IMR-90 (cell line): ENCODE results near the gene PHPT1. TPM values are rescaled to one million over a fixed set of nuclear protein-coding genes. Genes with fewer than 3 reads are reported as not detected.

Experiments
- ATAC-seq: fragments of 200-7000 bp; cut with Tn5 transposase; 2 replicates; pipeline ENCODE4 v1.9.1; 2020; ENCODE audit warnings: low read depth, mild to moderate bottlenecking, moderate library complexity
- BruUV-seq: library from RNA; stranded (reverse); fragments of 400-500 nt; replicated peaks from 2 replicates; lab custom pipeline; 2021; lab: Mats Ljungman, UMichigan
- CTCF ChIA-PET: fragments of 300-600 bp; formaldehyde crosslinking; extraction: SDS; loops from one replicate; lab custom pipeline; 2021; ENCODE audit warnings: antibody characterized with exemption; lab: Yijun Ruan, JAX
- POLR2A ChIA-PET: fragments of 300-600 bp; sonication (Branson Sonifier 250); formaldehyde crosslinking; loops from one replicate; lab custom pipeline; 2022; ENCODE audit warnings: antibody characterized with exemption; ENCODE audit not compliant: unreplicated experiment; lab: Charles Lee
- DNase-seq: peaks from one replicate; pipeline ENCODE4 v3.0.0; 2013
- H2AFZ ChIP-seq: replicated peaks from 2 replicates; pipeline ENCODE3; 2013; ENCODE audit warnings: low read length, mild to moderate bottlenecking; ENCODE audit not compliant: poor library complexity
- H2AK5ac ChIP-seq: 2 replicates; pipeline ENCODE4 v1.6.1; 2013; ENCODE audit warnings: low read depth, low read length, inconsistent platforms
- H2AK9ac ChIP-seq: replicated peaks from 2 replicates; pipeline ENCODE3; 2013; ENCODE audit warnings: mild to moderate bottlenecking, low read depth, low read length, moderate library complexity; ENCODE audit not compliant: poor library complexity
- H2BK120ac ChIP-seq: 2 replicates; pipeline ENCODE4 v1.6.1; 2013; ENCODE audit warnings: low read depth, low read length, inconsistent platforms
- H2BK15ac ChIP-seq: 3 replicates; pipeline ENCODE4 v1.6.1; 2013; ENCODE audit warnings: low read depth, low read length, inconsistent platforms
- H2BK20ac ChIP-seq: 2 replicates; pipeline ENCODE4 v1.6.1; 2013; ENCODE audit warnings: low read depth, mild to moderate bottlenecking, inconsistent platforms, low read length, moderate library complexity
- H2BK5ac ChIP-seq: 2 replicates; pipeline ENCODE4 v1.6.1; 2013; ENCODE audit warnings: mild to moderate bottlenecking, low read depth, low read length, inconsistent platforms; ENCODE audit not compliant: poor library complexity, severe bottlenecking
- H3K14ac ChIP-seq: replicated peaks from 2 replicates; pipeline ENCODE4 v1.6.1; 2013; ENCODE audit warnings: low read depth, low read length, inconsistent platforms
- H3K18ac ChIP-seq: 2 replicates; pipeline ENCODE4 v1.6.1; 2013; ENCODE audit warnings: low read depth, low read length, control low read depth
- H3K23ac ChIP-seq: 2 replicates; pipeline ENCODE4 v1.6.1; 2013; ENCODE audit warnings: low read depth, low read length, inconsistent platforms
- H3K27ac ChIP-seq: 2 replicates; pipeline ENCODE4 v1.5.1; 2013; ENCODE audit warnings: mild to moderate bottlenecking, control low read depth, low read length; ENCODE audit not compliant: insufficient read depth
- H3K27me3 ChIP-seq: 2 replicates; pipeline ENCODE4 v1.6.1; 2013; ENCODE audit warnings: low read length; ENCODE audit not compliant: control insufficient read depth, insufficient read depth
- H3K36me3 ChIP-seq: 2 replicates; pipeline ENCODE4 v1.6.1; 2013; ENCODE audit warnings: low read length, mixed read lengths; ENCODE audit not compliant: control insufficient read depth, insufficient read depth
- H3K4ac ChIP-seq: 2 replicates; pipeline ENCODE4 v1.6.1; 2013; ENCODE audit warnings: low read depth, low read length, inconsistent platforms
- H3K4me1 ChIP-seq: 2 replicates; pipeline ENCODE4 v1.6.1; 2013; ENCODE audit warnings: low read length, mixed read lengths; ENCODE audit not compliant: control insufficient read depth, insufficient read depth
- H3K4me2 ChIP-seq: 2 replicates; pipeline ENCODE4 v1.6.1; 2013; ENCODE audit warnings: low read depth, mild to moderate bottlenecking, control low read depth, low read length, moderate library complexity
- H3K4me3 ChIP-seq: 2 replicates; pipeline ENCODE4 v1.5.1; 2013; ENCODE audit warnings: low read depth, mild to moderate bottlenecking, control low read depth, low read length, moderate library complexity; ENCODE audit not compliant: insufficient read depth
- H3K56ac ChIP-seq: 2 replicates; pipeline ENCODE4 v1.6.1; 2013; ENCODE audit warnings: low read length, inconsistent platforms; ENCODE audit not compliant: insufficient read depth; ENCODE audit errors: extremely low read depth
- H3K79me1 ChIP-seq, 2 experiments: 2 replicates each; pipeline ENCODE4 v1.6.1; 2013; ENCODE audit warnings: low read length in 2 of 2, inconsistent platforms in 1 of 2, low read depth in 1 of 2
- H3K9ac ChIP-seq: 2 replicates; pipeline ENCODE4 v1.6.1; 2013; ENCODE audit warnings: low read depth, low read length, control low read depth
- H3K9me1 ChIP-seq: 2 replicates; pipeline ENCODE4 v1.6.1; 2013; ENCODE audit warnings: low read length, inconsistent platforms; ENCODE audit not compliant: insufficient read depth
- H3K9me3 ChIP-seq: 2 replicates; pipeline ENCODE4 v1.6.1; 2013; ENCODE audit warnings: low read length; ENCODE audit not compliant: control insufficient read depth, insufficient read depth
- H4K20me1 ChIP-seq: 2 replicates; pipeline ENCODE4 v1.6.1; 2013; ENCODE audit warnings: low read length, inconsistent platforms; ENCODE audit not compliant: insufficient read depth
- H4K5ac ChIP-seq: 2 replicates; pipeline ENCODE4 v1.6.1; 2013; ENCODE audit warnings: mild to moderate bottlenecking, low read depth, low read length, control low read depth
- H4K8ac ChIP-seq, 2 experiments: 2 replicates each; pipeline ENCODE4 v1.6.1; 2013; ENCODE audit warnings: low read depth in 2 of 2, low read length in 2 of 2, control low read depth in 1 of 2, inconsistent platforms in 1 of 2
- H4K91ac ChIP-seq: 2 replicates; pipeline ENCODE4 v1.6.1; 2013; ENCODE audit warnings: low read depth, low read length, inconsistent platforms; ENCODE audit not compliant: insufficient read depth
- CEBPB ChIP-seq: IDR thresholded peaks from 2 replicates; pipeline ENCODE4 v1.6.1; 2012; ENCODE audit warnings: low read depth, low read length, improper control_type of control experiment
- NFE2L2 ChIP-seq: fragments of 150-350 bp; IDR thresholded peaks from 2 replicates; pipeline ENCODE4 v1.6.1; 2016; ENCODE audit warnings: low read depth, mild to moderate bottlenecking, low read length
- RAD21 ChIP-seq: IDR thresholded peaks from 2 replicates; pipeline ENCODE4 v1.6.1; 2012; ENCODE audit warnings: low read length, improper control_type of control experiment
- RFX5 ChIP-seq: IDR thresholded peaks from 2 replicates; pipeline ENCODE4 v1.8.0; 2012; ENCODE audit warnings: low read depth, mild to moderate bottlenecking, low read length, moderate library complexity
- WGBS, 2 experiments: methylation state at CpG; one replicate each; pipeline versions ENCODE4 v1.1.5 to v1.1.7; 2013; ENCODE audit warnings: missing lambda C conversion rate in 2 of 2; ENCODE audit not compliant: insufficient read length in 1 of 2; ENCODE audit errors: extremely low coverage in 2 of 2; 5-methylcytosine and 5-hydroxymethylcytosine counted together
- dilution Hi-C: fragments of 300-500 bp; cut with HindIII; formaldehyde crosslinking; loops from one replicate; pipeline ENCODE4 v1.14.3; 2018; ENCODE audit warnings: low sequenced_read_pairs; ENCODE audit not compliant: unreplicated experiment
- in situ Hi-C: fragments of 300-500 bp; cut with MboI; formaldehyde crosslinking; loops from 3 replicates; pipeline ENCODE4 v1.14.3; 2019; ENCODE audit warnings: low sequenced_read_pairs, inconsistent platforms, mixed read lengths
- intact Hi-C: fragments of 100-400 bp; cut with micrococcal nuclease; formaldehyde crosslinking; loops from 2 replicates; pipeline ENCODE4 v1.10.0; 2022
- polyA plus RNA-seq, 3 experiments: library from polyadenylated mRNA; depleted of rRNA; stranded (reverse); fragments of >200 nt; gene quantifications; 2 replicates each; pipeline ENCODE4 v1.2.3, GENCODE V29; 2012; ENCODE audit warnings: low replicate concordance in 1 of 3
- total RNA-seq: library from RNA; depleted of rRNA; stranded (reverse); fragments of >200 nt; gene quantifications from 2 replicates; pipeline ENCODE4 v1.2.3, GENCODE V29; 2012
- TF ChIP-seq, protein P1 (sequence below): fragments of 150-350 bp; IDR thresholded peaks from 2 replicates; pipeline ENCODE4 v1.6.1; 2017; ENCODE audit warnings: mild to moderate bottlenecking, antibody characterized with exemption, low read length, low read depth

Gene PHPT1
- total and polyA plus RNA-seq, 2 of the 4 experiments (the other 2 are of a cell fraction), result 79.8 to 214 TPM

DNA sequence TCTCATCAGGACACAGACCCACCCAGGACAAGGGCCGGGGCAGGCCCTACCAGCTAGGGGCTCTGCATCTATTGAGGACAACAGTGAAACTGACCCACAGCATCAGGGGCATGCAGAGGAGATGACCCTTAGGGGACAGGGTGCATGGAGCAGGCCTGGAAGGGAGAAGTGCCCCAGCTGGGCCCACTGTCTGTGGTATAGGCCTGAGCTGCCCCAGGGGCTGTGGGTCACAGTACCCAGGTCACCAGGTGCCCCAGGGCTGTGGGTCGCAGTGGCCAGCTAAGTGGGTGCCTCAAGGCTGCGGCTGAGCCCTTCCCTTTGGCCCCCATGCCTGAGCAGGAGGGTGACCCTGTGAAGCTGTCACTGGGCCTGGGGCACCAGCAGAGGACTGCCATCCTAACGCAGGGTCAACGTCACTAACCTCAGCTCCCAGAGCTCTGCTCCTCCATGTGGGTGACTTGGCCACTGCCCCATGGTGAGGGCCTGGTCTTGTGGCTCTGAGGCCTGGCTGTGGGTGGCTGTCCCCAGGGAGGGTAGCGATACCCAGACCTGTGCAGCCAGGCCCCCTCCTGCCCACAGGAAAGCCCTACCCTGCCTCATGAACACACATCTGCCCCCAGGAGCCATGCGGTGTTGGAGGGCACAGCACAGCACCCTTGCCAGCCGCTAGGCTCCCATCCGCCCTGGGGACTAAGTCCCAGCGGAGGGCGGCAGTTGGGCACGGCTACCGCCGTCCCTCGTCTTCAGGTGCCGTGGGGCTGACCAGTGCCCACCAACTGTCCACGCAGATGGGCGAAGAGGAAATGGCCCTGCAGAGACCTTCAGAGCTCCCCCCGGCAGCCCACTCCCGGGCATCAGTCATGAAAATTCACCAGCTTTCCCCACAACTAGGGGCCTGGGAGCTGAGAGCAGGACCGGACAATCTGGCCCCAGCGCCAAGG, 12.0 kb downstream of the PHPT1 start (continued):
- TF ChIP-seq CEBPB, result no peak

DNA sequence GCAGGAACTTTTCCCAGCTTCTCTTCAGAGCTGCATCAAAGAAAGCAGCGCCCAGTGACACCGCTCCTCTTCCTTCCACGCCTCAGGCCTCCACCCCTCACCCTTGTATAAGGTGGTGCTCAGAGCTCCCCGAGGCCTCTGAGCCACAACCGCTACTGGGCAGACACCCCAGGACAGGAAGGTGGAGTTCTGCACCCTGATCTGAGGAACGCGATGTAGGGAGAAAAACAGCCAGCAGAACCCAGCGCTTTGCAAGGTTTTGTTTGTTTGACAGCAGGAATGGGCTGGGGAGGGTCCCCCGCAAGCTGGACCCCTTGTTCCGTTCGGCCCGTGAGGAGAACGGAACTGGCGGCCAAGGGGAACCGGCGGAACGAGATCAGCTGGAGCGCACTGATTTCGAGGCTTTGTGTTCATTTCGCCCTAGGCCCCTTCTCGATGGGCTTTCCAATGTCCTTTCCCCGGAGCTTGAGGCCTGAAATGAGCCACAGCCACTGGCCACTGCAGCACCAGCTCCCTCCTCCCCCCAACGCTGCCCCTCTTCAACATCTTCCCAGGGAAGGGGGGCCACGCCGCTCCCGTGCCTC, 12.8 kb downstream of the PHPT1 start:
- Histone ChIP-seq H4K20me1 (peaks cover 17% of the 10 kb centered on the region), H2BK15ac (no peak overlapping the region), H4K8ac (no peak overlapping the region), H3K4me2 (no peak overlapping the region), H2BK5ac (no peak overlapping the region), H3K18ac (no peak overlapping the region), H3K14ac (no peak overlapping the region), H4K91ac (no peak overlapping the region), H3K27me3 (no peaks in the 10 kb centered on the region), H2AK5ac (no peak overlapping the region), H2AFZ (no peak overlapping the region), H3K4me1 (peaks cover 12% of the 10 kb centered on the region), H2AK9ac (no peak overlapping the region), H3K27ac (no peak overlapping the region), H3K4me3 (no peak overlapping the region), H3K9me1 (peaks cover 5% of the 10 kb centered on the region), H3K23ac (no peak overlapping the region), H3K36me3 (peaks cover 35% of the 10 kb centered on the region), H3K56ac (no peak overlapping the region), H2BK20ac (no peak overlapping the region), H3K4ac (no peak overlapping the region), H3K9ac (no peak overlapping the region), H3K79me1 (peaks cover 16 to 47% of the 10 kb centered on the region in 2 experiments), H4K5ac (no peak overlapping the region), H2BK120ac (no peak overlapping the region), H3K9me3 (no peaks in the 10 kb centered on the region)
- DNase-seq (no peak), ATAC-seq (no peak)
- ChIA-PET CTCF (no interaction called here), POLR2A (no interaction called here)
- TF ChIP-seq RFX5 (no peak), RAD21 (no peak), NFE2L2 (no peak)
- TF ChIP-seq, protein P1, sequence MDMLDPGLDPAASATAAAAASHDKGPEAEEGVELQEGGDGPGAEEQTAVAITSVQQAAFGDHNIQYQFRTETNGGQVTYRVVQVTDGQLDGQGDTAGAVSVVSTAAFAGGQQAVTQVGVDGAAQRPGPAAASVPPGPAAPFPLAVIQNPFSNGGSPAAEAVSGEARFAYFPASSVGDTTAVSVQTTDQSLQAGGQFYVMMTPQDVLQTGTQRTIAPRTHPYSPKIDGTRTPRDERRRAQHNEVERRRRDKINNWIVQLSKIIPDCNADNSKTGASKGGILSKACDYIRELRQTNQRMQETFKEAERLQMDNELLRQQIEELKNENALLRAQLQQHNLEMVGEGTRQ, result no peak
- in situ Hi-C loops (no loop called here), intact Hi-C loops (no loop called here), dilution Hi-C loops (no loop called here)
- WGBS, 2 experiments, result 96% methylated on average over 12 of the region's 26 CpGs; no CpG with 5 or more reads in 1 of the 2 experiments
- no TSS peak for BruUV-seq
